MCF 10A (cell line): Measurements from ENCODE around the gene SH3BP4. TPM values are rescaled to one million over a fixed set of nuclear protein-coding genes. Genes with fewer than 3 reads are reported as not detected.

ENCODE experiments used
- BruUV-seq: library from RNA; stranded (reverse); fragments of 400-500 nt; replicated peaks from 2 replicates; lab custom pipeline; 2021; lab: Mats Ljungman, UMichigan
- CTCF ChIA-PET: fragments of 300-600 bp; sonication (Branson Sonifier 250); formaldehyde crosslinking; extraction: SDS; loops from one replicate; lab custom pipeline; 2021; ENCODE audit warnings: antibody characterized with exemption, inconsistent platforms; lab: Yijun Ruan, JAX
- POLR2A ChIA-PET: fragments of 300-600, 350-650 bp; sonication (Branson Sonifier 250); formaldehyde crosslinking; extraction: SDS; loops from one replicate; lab custom pipeline; 2020; ENCODE audit warnings: antibody characterized with exemption, inconsistent platforms; lab: Yijun Ruan, JAX
- DNase-seq: peaks from one replicate; pipeline ENCODE4 v3.0.0-alpha.2; 2018; ENCODE audit not compliant: unreplicated experiment
- H3K27ac Mint-ChIP-seq: one replicate; pipeline ENCODE4 v1.8.0; 2022; ENCODE audit warnings: mild to moderate bottlenecking, low read depth, mixed read lengths; ENCODE audit not compliant: unreplicated experiment
- H3K27me3 Mint-ChIP-seq: one replicate; pipeline ENCODE4 v1.8.0; 2022; ENCODE audit warnings: mixed read lengths; ENCODE audit not compliant: insufficient read depth, unreplicated experiment
- H3K36me3 Mint-ChIP-seq: one replicate; pipeline ENCODE4 v1.8.0; 2022; ENCODE audit warnings: mild to moderate bottlenecking, moderate library complexity, mixed read lengths; ENCODE audit not compliant: insufficient read depth, unreplicated experiment
- H3K4me1 Mint-ChIP-seq: one replicate; pipeline ENCODE4 v1.8.0; 2022; ENCODE audit warnings: mixed read lengths; ENCODE audit not compliant: insufficient read depth, unreplicated experiment
- H3K4me3 Mint-ChIP-seq: one replicate; pipeline ENCODE4 v1.8.0; 2022; ENCODE audit warnings: mild to moderate bottlenecking, moderate library complexity, mixed read lengths; ENCODE audit not compliant: unreplicated experiment
- H3K9me3 Mint-ChIP-seq: one replicate; pipeline ENCODE4 v1.8.0; 2022; ENCODE audit warnings: mixed read lengths; ENCODE audit not compliant: unreplicated experiment
- CTCF ChIP-seq: fragments of 200-600 bp; IDR thresholded peaks from one replicate; pipeline ENCODE4 v1.8.0; 2022; ENCODE audit warnings: antibody characterized with exemption, mild to moderate bottlenecking; ENCODE audit not compliant: unreplicated experiment
- intact Hi-C: fragments of 100-400 bp; cut with micrococcal nuclease; formaldehyde crosslinking; loops from 2 replicates; pipeline ENCODE4 v1.14.1; 2022
- total RNA-seq: library from RNA; stranded (reverse); gene quantifications from 2 replicates; pipeline ENCODE4 v1.2.3, GENCODE V29; 2022

The SH3BP4 gene
- total RNA-seq, 1 experiment from 2014 or later: 59.7 TPM

GRCh38 chr2:234960175-234961088, 8.6 kb downstream of the SH3BP4 start:
- ChIA-PET POLR2A (interaction anchor here (0.6 to 1.2 kb wide), 2 partner anchors 15 to 80 kb away, joined by 3 read pairs; no protein-coding TSS in a partner anchor), CTCF (interaction anchor here (0.6 to 1.1 kb wide), 2 partner anchors 51 to 395 kb away, joined by 3 to 4 read pairs; no protein-coding TSS in a partner anchor)
- peaks cover 53% of the 10 kb centered on the region for H3K4me1 Mint-ChIP-seq
- no peak overlapping the region for H3K27ac Mint-ChIP-seq
- no peak overlapping the region for H3K4me3 Mint-ChIP-seq
- BruUV-seq: no TSS peak
- H3K36me3 Mint-ChIP-seq: peaks cover 14% of the 10 kb centered on the region
- no peaks in the 10 kb centered on the region for H3K9me3 Mint-ChIP-seq
- intact Hi-C loops: no loop called here
- no peak for DNase-seq
- no peak for TF ChIP-seq CTCF
- H3K27me3 Mint-ChIP-seq: no peaks in the 10 kb centered on the region

GRCh38 chr2:234961784-234962183, 10.0 kb downstream of the SH3BP4 start:
- DNase-seq: no peak
- CTCF ChIA-PET: interaction anchor here (0.6 to 1.1 kb wide), 2 partner anchors 58 to 397 kb away, joined by 4 read pairs; no protein-coding TSS in a partner anchor
- Mint-ChIP-seq H3K27ac (no peak overlapping the region), H3K4me1 (peaks cover 44% of the 10 kb centered on the region), H3K4me3 (no peak overlapping the region), H3K27me3 (no peaks in the 10 kb centered on the region), H3K36me3 (peaks cover 15% of the 10 kb centered on the region), H3K9me3 (no peaks in the 10 kb centered on the region)
- no TSS peak for BruUV-seq
- POLR2A ChIA-PET: interaction anchor here (0.7 to 4.1 kb wide), 4 partner anchors 7 to 66 kb away, joined by 3 to 35 read pairs (median 4); no protein-coding TSS in a partner anchor
- intact Hi-C loops: no loop called here
- no peak for TF ChIP-seq CTCF

GRCh38 chr2:234963773-234964615, 12.2 kb downstream of the SH3BP4 start:
- peak overlapping the region; percentile 33 for H3K4me3 Mint-ChIP-seq
- H3K36me3 Mint-ChIP-seq: peaks cover 15% of the 10 kb centered on the region
- ChIA-PET POLR2A (interaction anchor here (0.6 to 4.1 kb wide), 10 partner anchors 10 to 1904 kb away, joined by 3 to 35 read pairs (median 4); partner anchors contain the start of gene INPP5D), CTCF (interaction anchor here (0.6 kb wide), 2 partner anchors 42 to 50 kb away, joined by 3 read pairs; no protein-coding TSS in a partner anchor)
- H3K9me3 Mint-ChIP-seq: no peaks in the 10 kb centered on the region
- DNase-seq: peak; percentile 97
- intact Hi-C loops: no loop called here
- BruUV-seq: no TSS peak
- H3K4me1 Mint-ChIP-seq: peaks cover 28% of the 10 kb centered on the region
- TF ChIP-seq CTCF: no peak
- no peaks in the 10 kb centered on the region for H3K27me3 Mint-ChIP-seq
- no peak overlapping the region for H3K27ac Mint-ChIP-seq
